Endometrial microvascular endothelial cells (primary cell): ENCODE data around the gene PTGFRN. TPM values are rescaled to one million over a fixed set of nuclear protein-coding genes. Genes with fewer than 3 reads are reported as not detected.
"Not testable (repeated sequence)": the region's sequence is repeated elsewhere in the genome, so short reads cannot be mapped to it uniquely, and the experiment has no call there.

Experiments
- in situ Hi-C: cut with HindIII; loops from 2 replicates; pipeline ENCODE4 v1.10.0; 2017; ENCODE audit warnings: low sequenced_read_pairs, low pct_unique_long_range_greater_than_20kb; ENCODE audit errors: inconsistent ontology term
- total RNA-seq: library from RNA; depleted of rRNA; stranded (reverse); fragments of >200 nt; gene quantifications from one replicate; pipeline ENCODE4 v1.2.3, GENCODE V29; 2015; ENCODE audit errors: inconsistent ontology term

The PTGFRN gene
- total RNA-seq, 1 donor from 2014 or later = 7.2 TPM

GRCh38 chr1:116951200-116951935 lies 41.7 kb downstream of the PTGFRN start:
- in situ Hi-C loops = no loop called here

- in situ Hi-C loops = no loop called here
Observed at GRCh38 chr1:116952738-116953275, 43.1 kb downstream of the PTGFRN start.

GRCh38 chr1:116954440-116954839 lies 44.7 kb downstream of the PTGFRN start:
- in situ Hi-C loops = no loop called here

GRCh38 chr1:116956378-116956777 lies 46.7 kb downstream of the PTGFRN start:
- in situ Hi-C loops = no loop called here

- in situ Hi-C loops = no loop called here
Observed at GRCh38 chr1:116957646-116958045, 47.9 kb downstream of the PTGFRN start.

GRCh38 chr1:116958110-116958509 lies 48.4 kb downstream of the PTGFRN start:
- in situ Hi-C loops = no loop called here

- in situ Hi-C loops = no loop called here
Observed at GRCh38 chr1:116958977-116959376, 49.3 kb downstream of the PTGFRN start.

GRCh38 chr1:116961606-116962005 lies 51.9 kb downstream of the PTGFRN start:
- in situ Hi-C loops = no loop called here

GRCh38 chr1:116962987-116963639 lies 53.4 kb downstream of the PTGFRN start:
- in situ Hi-C loops = no loop called here

- in situ Hi-C loops = no loop called here
Observed at GRCh38 chr1:116966791-116967190, 57.1 kb downstream of the PTGFRN start.

GRCh38 chr1:116968724-116969123 lies 59.0 kb downstream of the PTGFRN start:
- in situ Hi-C loops = no loop called here

GRCh38 chr1:116971258-116971860 lies 61.6 kb downstream of the PTGFRN start:
- in situ Hi-C loops = no loop called here

GRCh38 chr1:116971965-116972673 lies 62.4 kb downstream of the PTGFRN start:
- in situ Hi-C loops = no loop called here

GRCh38 chr1:116972674-116973030 lies 62.9 kb downstream of the PTGFRN start:
- in situ Hi-C loops = no loop called here

- in situ Hi-C loops = not testable (repeated sequence)
Observed at GRCh38 chr1:116980309-116980708, 70.6 kb downstream of the PTGFRN start.

GRCh38 chr1:116981521-116982037 lies 71.9 kb downstream of the PTGFRN start:
- in situ Hi-C loops = no loop called here

- in situ Hi-C loops = no loop called here
Observed at GRCh38 chr1:116982319-116983004, 72.7 kb downstream of the PTGFRN start.

- in situ Hi-C loops = no loop called here
Observed at GRCh38 chr1:116983112-116983511, 73.4 kb downstream of the PTGFRN start.

- in situ Hi-C loops = no loop called here
Observed at GRCh38 chr1:116983678-116984077, 74.0 kb downstream of the PTGFRN start.
